WTC11 (cell line): ENCODE data around the gene MSANTD1. TPM values are rescaled to one million over a fixed set of nuclear protein-coding genes. Genes with fewer than 3 reads are reported as not detected.
A peak's percentile ranks its signal among the peaks of the same experiment; 100 is the strongest.

Source experiments
- ATAC-seq: fragments of 200-7000 bp; cut with Tn5 transposase; 2 replicates; pipeline ENCODE4 v1.10.0; 2021; ENCODE audit warnings: mild to moderate bottlenecking, moderate library complexity
- Bru-seq: library from RNA; stranded (reverse); fragments of 400-500 nt; gene quantifications from one replicate; lab custom pipeline; 2021; lab: Mats Ljungman, UMichigan
- CTCF ChIA-PET: fragments of 300-600 bp; sonication (Branson Sonifier 250); formaldehyde crosslinking; loops from one replicate; lab custom pipeline; 2021; ENCODE audit warnings: antibody characterized with exemption; lab: Charles Lee
- POLR2A ChIA-PET: fragments of 350-600 bp; sonication (Branson Sonifier 250); formaldehyde crosslinking; loops from one replicate; lab custom pipeline; 2021; ENCODE audit warnings: antibody characterized with exemption; lab: Charles Lee
- DNase-seq: peaks from one replicate; pipeline ENCODE4 v3.0.0; 2021; ENCODE audit warnings: low spot score
- H3K27ac Mint-ChIP-seq: 2 replicates; pipeline ENCODE4 v1.8.0; 2021; ENCODE audit warnings: mixed read lengths
- H3K27me3 Mint-ChIP-seq: 2 replicates; pipeline ENCODE4 v1.8.0; 2021; ENCODE audit warnings: low read depth, mild to moderate bottlenecking, moderate library complexity, mixed read lengths
- H3K36me3 Mint-ChIP-seq: 2 replicates; pipeline ENCODE4 v1.8.0; 2021; ENCODE audit warnings: mixed read lengths
- H3K4me1 Mint-ChIP-seq: 2 replicates; pipeline ENCODE4 v1.8.0; 2022; ENCODE audit warnings: mixed read lengths
- H3K4me3 Mint-ChIP-seq: 2 replicates; pipeline ENCODE4 v1.8.0; 2021; ENCODE audit warnings: mild to moderate bottlenecking, moderate library complexity, mixed read lengths
- H3K9me3 Mint-ChIP-seq: 2 replicates; pipeline ENCODE4 v1.8.0; 2021; ENCODE audit warnings: mixed read lengths
- AFF4 ChIP-seq: sonication (generic); formaldehyde crosslinking; IDR thresholded peaks from 2 replicates; pipeline ENCODE4 v1.8.1; 2023; ENCODE audit warnings: mild to moderate bottlenecking, missing genetic modification reagents, borderline replicate concordance
- CBFB ChIP-seq: sonication (generic); formaldehyde crosslinking; IDR thresholded peaks from 2 replicates; pipeline ENCODE4 v1.8.1; 2022; ENCODE audit warnings: mild to moderate bottlenecking, low read depth, missing genetic modification reagents
- E2F1 ChIP-seq: sonication (generic); formaldehyde crosslinking; IDR thresholded peaks from 2 replicates; pipeline ENCODE4 v1.8.0; 2022; ENCODE audit warnings: mild to moderate bottlenecking, missing genetic modification reagents
- FOXP1 ChIP-seq: sonication (generic); formaldehyde crosslinking; IDR thresholded peaks from 2 replicates; pipeline ENCODE4 v1.8.0; 2022; ENCODE audit warnings: missing genetic modification reagents, mild to moderate bottlenecking, moderate library complexity, borderline replicate concordance
- HMGA2 ChIP-seq: fragments of 250-450 bp; sonication (Bioruptor Pico); IDR thresholded peaks from 2 replicates; pipeline ENCODE4 v1.4.0; 2021; ENCODE audit warnings: mild to moderate bottlenecking, moderate library complexity
- JUN ChIP-seq: sonication (generic); formaldehyde crosslinking; IDR thresholded peaks from 2 replicates; pipeline ENCODE4 v1.8.0; 2023; ENCODE audit warnings: mild to moderate bottlenecking, missing genetic modification reagents
- NFYB ChIP-seq: sonication (generic); formaldehyde crosslinking; conservative IDR thresholded peaks from 2 replicates; pipeline ENCODE4 v1.8.0; 2022; ENCODE audit warnings: low read depth, missing genetic modification reagents
- NR3C1 ChIP-seq: sonication (generic); formaldehyde crosslinking; conservative IDR thresholded peaks from 2 replicates; pipeline ENCODE4 v1.8.1; 2023; ENCODE audit warnings: low read depth, mild to moderate bottlenecking, missing genetic modification reagents
- PRRX2 ChIP-seq: fragments of 250-450 bp; sonication (Bioruptor Pico); IDR thresholded peaks from 2 replicates; pipeline ENCODE4 v1.8.0; 2021; ENCODE audit warnings: mild to moderate bottlenecking
- RORB ChIP-seq: fragments of 250-450 bp; sonication (Bioruptor Pico); IDR thresholded peaks from 2 replicates; pipeline ENCODE4 v1.9.0; 2021; ENCODE audit warnings: mild to moderate bottlenecking
- SMAD4 ChIP-seq: sonication (generic); formaldehyde crosslinking; IDR thresholded peaks from 2 replicates; pipeline ENCODE4 v1.8.0; 2022; ENCODE audit warnings: mild to moderate bottlenecking, missing genetic modification reagents
- SOX15 ChIP-seq: fragments of 250-450 bp; sonication (Bioruptor Pico); IDR thresholded peaks from 2 replicates; pipeline ENCODE4 v1.9.0; 2021; ENCODE audit warnings: mild to moderate bottlenecking
- ZBTB21 ChIP-seq: sonication (generic); formaldehyde crosslinking; IDR thresholded peaks from 2 replicates; pipeline ENCODE4 v1.8.1; 2023; ENCODE audit warnings: mild to moderate bottlenecking, missing genetic modification reagents, borderline replicate concordance
- ZNF138 ChIP-seq: sonication (generic); formaldehyde crosslinking; conservative IDR thresholded peaks from 2 replicates; pipeline ENCODE4 v1.8.1; 2022; ENCODE audit warnings: mild to moderate bottlenecking, moderate library complexity, missing genetic modification reagents
- ZNF416 ChIP-seq: fragments of 250-450 bp; sonication (Bioruptor Pico); IDR thresholded peaks from 2 replicates; pipeline ENCODE4 v1.9.0; 2021; ENCODE audit warnings: mild to moderate bottlenecking, inconsistent platforms
- ZNF423 ChIP-seq: fragments of 250-450 bp; sonication (Bioruptor Pico); IDR thresholded peaks from 2 replicates; pipeline ENCODE4 v2.1.2; 2022; ENCODE audit warnings: mild to moderate bottlenecking, moderate library complexity
- ZNF512 ChIP-seq: sonication (generic); formaldehyde crosslinking; IDR thresholded peaks from 2 replicates; pipeline ENCODE4 v1.8.1; 2022; ENCODE audit warnings: missing genetic modification reagents, borderline replicate concordance
- long read RNA-seq, 3 experiments: library from RNA in 1 of 3; library from capped mRNA in 1 of 3; library from polyadenylated mRNA in 1 of 3; unstranded in 2 of 3; stranded (forward) in 1 of 3; transcript quantifications; one replicate each; pipeline ENCODE4 v2.0.0, GENCODE V29; 2021
- total RNA-seq: library from RNA; stranded (reverse); gene quantifications from 3 replicates; pipeline ENCODE4 v1.2.3, GENCODE V29; 2021

MSANTD1 gene
- total RNA-seq = 0.98 to 1.1 TPM (median 0.99 TPM) in 3 replicates
- Bru-seq, nascent RNA = percentile 28 among the genes with signal in this experiment
- long read RNA-seq, experiment 1 = 0 reads
- long read RNA-seq, experiment 2 = 0 reads
- long read RNA-seq, experiment 3 = 0 reads

- no peaks in the 10 kb centered on the region for H3K36me3 Mint-ChIP-seq
- no peaks in the 10 kb centered on the region for H3K9me3 Mint-ChIP-seq
- no peak within 1 kb of the TSS for H3K27ac Mint-ChIP-seq
- DNase-seq (no peak), ATAC-seq (no peak)
- POLR2A ChIA-PET = no interaction called here
- CTCF ChIA-PET = interaction anchor here (1.0 to 2.2 kb wide), 5 partner anchors 16 to 266 kb away, joined by 3 to 11 read pairs (median 6); no protein-coding TSS in a partner anchor
- peaks cover 6% of the 10 kb centered on the region; the same call in 1 of the 2 replicates for H3K4me1 Mint-ChIP-seq
- no peaks in the 10 kb centered on the region for H3K27me3 Mint-ChIP-seq
- no peak within 1 kb of the TSS for H3K4me3 Mint-ChIP-seq
- TF ChIP-seq ZNF423 (CRISPR knock-in tag) = no peak
- no peak for TF ChIP-seq E2F1
- no peak for TF ChIP-seq ZNF138
- TF ChIP-seq ZBTB21 (CRISPR knock-in tag) = no peak
- no peak for TF ChIP-seq CBFB (CRISPR knock-in tag)
- no peak for TF ChIP-seq AFF4 (CRISPR knock-in tag)
- no peak for TF ChIP-seq HMGA2 (CRISPR knock-in tag)
- TF ChIP-seq JUN (CRISPR knock-in tag) = no peak
- no peak for TF ChIP-seq NFYB (CRISPR knock-in tag)
Observed at GRCh38 chr4:3248811-3249661, at the start of gene MSANTD1. TSS of gene MSANTD1 (plus strand) at chr4:3249159. CDS start at chr4:3249223, 64 bp downstream.

- Mint-ChIP-seq H3K9me3 (no peaks in the 10 kb centered on the region), H3K27ac (no peak overlapping the region)
- no peak for TF ChIP-seq RORB
- no peak for TF ChIP-seq SMAD4
- TF ChIP-seq ZNF512 (CRISPR knock-in tag) = no peak
- no peak for TF ChIP-seq ZNF416
- TF ChIP-seq NR3C1 (CRISPR knock-in tag) = no peak
- no peak for TF ChIP-seq SOX15 (CRISPR knock-in tag)
- no peak for TF ChIP-seq FOXP1 (CRISPR knock-in tag)
- TF ChIP-seq PRRX2 (CRISPR knock-in tag) = no peak
- TF ChIP-seq, all 79 proteins: peak for 0
- no peaks in the 10 kb centered on the region for H3K4me1 Mint-ChIP-seq
- H3K36me3 Mint-ChIP-seq = peaks cover 6% of the 10 kb centered on the region; the same call in 1 of the 2 replicates
- ChIA-PET POLR2A (interaction anchor here (0.7 kb wide), 1 partner anchor 9 kb away, joined by 4 read pairs; no protein-coding TSS in a partner anchor), CTCF (interaction anchor here (0.6 to 1.6 kb wide), 4 partner anchors 10 to 124 kb away, joined by 3 to 6 read pairs (median 4); no protein-coding TSS in a partner anchor)
- H3K27me3 Mint-ChIP-seq = no peaks in the 10 kb centered on the region
- DNase-seq = no peak
- H3K4me3 Mint-ChIP-seq = no peak overlapping the region
- no peak for ATAC-seq
Observed at GRCh38 chr4:3199653-3200422, 49.1 kb upstream of the MSANTD1 start.
